Cardiac fibroblast (primary cell): ENCODE data around the gene THSD4.

Experiments
- DNase-seq, 2 donors: peaks; one replicate each; pipeline versions ENCODE4 v3.0.0 to v3.0.0-alpha.2; 2010; ENCODE audit warnings: low read depth in 2 of 2
- H3K4me3 ChIP-seq, 2 donors: replicated peaks in 1 of 2; 1 replicate in 1 of 2; 2 replicates in 1 of 2; pipeline ENCODE4 v1.5.1; 2011; ENCODE audit warnings: low read depth in 2 of 2, low read length in 2 of 2, mild to moderate bottlenecking in 2 of 2, moderate library complexity in 1 of 2
- CTCF ChIP-seq: IDR thresholded peaks from one replicate; pipeline ENCODE4 v1.5.1; 2011; ENCODE audit warnings: low read depth, mild to moderate bottlenecking, low read length, inconsistent platforms

THSD4 gene

GRCh38 chr15:71272932-71273331 lies 157.7 kb downstream of the THSD4 start:
- DNase-seq = peak; percentile 48 to 49
- H3K4me3 ChIP-seq = no peak overlapping the region
- TF ChIP-seq CTCF = no peak

DNA sequence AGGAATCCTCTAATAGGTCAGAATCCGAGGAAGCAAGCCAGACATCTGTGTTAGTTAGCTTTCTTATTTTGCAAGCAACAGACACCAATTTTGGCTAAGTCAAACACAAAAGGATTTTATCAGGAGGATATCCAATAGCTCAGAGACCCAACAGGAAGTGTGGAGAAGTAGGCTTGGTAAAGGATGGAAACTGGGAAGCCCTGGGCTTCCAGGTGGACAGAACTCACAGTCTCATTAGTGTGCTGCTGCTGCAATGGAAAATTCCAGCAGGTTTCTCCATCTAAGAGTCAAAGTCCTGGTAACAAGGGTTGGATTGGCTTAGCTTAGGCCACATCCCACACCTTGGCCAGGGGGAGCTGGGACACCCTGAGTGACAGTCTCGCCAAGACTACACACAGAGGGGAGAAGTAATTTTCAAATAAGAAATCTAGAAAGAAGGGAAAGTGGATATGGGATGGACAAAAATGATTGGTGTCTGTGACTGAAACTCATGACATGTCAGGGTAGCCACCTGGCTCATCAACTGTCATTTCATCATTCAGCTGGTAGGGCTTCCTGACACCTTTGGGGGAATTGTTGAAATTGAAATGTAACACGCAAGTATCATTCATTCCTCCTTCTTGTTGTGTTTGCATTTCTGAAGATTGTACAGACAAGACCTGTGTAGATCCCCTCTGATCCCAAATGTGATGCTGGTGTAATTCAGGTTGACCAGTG lies 158.6 kb downstream of the THSD4 start:
- TF ChIP-seq CTCF = no peak
- H3K4me3 ChIP-seq = no peak overlapping the region
- DNase-seq = peak in 1 of 2 donors; percentile 24

DNA sequence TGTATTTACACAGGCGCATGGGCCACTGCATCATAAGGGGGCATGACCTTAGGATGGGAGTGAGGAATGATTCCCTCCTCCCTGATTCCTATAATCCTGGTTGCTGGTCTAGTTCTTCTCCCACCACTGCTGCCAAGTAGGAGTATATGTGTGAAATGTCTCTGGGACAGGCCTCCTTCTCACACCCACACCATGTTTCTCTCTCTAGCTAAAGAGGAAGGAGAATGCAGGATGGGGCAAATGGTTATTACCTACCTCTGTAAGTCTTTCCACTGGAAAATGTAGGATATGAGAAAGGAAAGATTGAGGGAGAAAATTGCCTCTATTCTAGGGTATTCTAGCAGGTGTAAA lies 159.2 kb downstream of the THSD4 start:
- TF ChIP-seq CTCF = no peak
- H3K4me3 ChIP-seq = no peak overlapping the region
- DNase-seq = no peak

GRCh38 chr15:71275098-71275497 lies 159.8 kb downstream of the THSD4 start:
- no peak for TF ChIP-seq CTCF
- DNase-seq = peak; percentile 62 to 73
- H3K4me3 ChIP-seq = no peak overlapping the region

- H3K4me3 ChIP-seq = no peak overlapping the region
- no peak for TF ChIP-seq CTCF
- no peak for DNase-seq
Measured at GRCh38 chr15:71275566-71276335, 160.5 kb downstream of the THSD4 start.

- no peak overlapping the region for H3K4me3 ChIP-seq
- no peak for DNase-seq
- no peak for TF ChIP-seq CTCF
Measured at GRCh38 chr15:71276336-71276665, 161.0 kb downstream of the THSD4 start.
